HFF-Myc (cell line): ENCODE data around the gene LAMTOR4.
"Not testable (repeated sequence)": the region's sequence is repeated elsewhere in the genome, so short reads cannot be mapped to it uniquely, and the experiment has no call there.

ENCODE experiments used
- DNase-seq: peaks from one replicate; pipeline ENCODE4 v3.0.0-alpha.2; 2011; ENCODE audit warnings: low read depth; ENCODE audit errors: extremely low read depth
- H3K4me3 ChIP-seq: replicated peaks from 2 replicates; pipeline ENCODE4 v1.5.1; 2011; ENCODE audit warnings: low read depth, mild to moderate bottlenecking, control low read depth, low read length
- TF ChIP-seq, protein P1 (sequence below): IDR thresholded peaks from 2 replicates; pipeline ENCODE4 v1.5.1; 2012; ENCODE audit warnings: mild to moderate bottlenecking, low read depth, low read length, control low read depth; ENCODE audit errors: missing control alignments

Gene LAMTOR4

DNA sequence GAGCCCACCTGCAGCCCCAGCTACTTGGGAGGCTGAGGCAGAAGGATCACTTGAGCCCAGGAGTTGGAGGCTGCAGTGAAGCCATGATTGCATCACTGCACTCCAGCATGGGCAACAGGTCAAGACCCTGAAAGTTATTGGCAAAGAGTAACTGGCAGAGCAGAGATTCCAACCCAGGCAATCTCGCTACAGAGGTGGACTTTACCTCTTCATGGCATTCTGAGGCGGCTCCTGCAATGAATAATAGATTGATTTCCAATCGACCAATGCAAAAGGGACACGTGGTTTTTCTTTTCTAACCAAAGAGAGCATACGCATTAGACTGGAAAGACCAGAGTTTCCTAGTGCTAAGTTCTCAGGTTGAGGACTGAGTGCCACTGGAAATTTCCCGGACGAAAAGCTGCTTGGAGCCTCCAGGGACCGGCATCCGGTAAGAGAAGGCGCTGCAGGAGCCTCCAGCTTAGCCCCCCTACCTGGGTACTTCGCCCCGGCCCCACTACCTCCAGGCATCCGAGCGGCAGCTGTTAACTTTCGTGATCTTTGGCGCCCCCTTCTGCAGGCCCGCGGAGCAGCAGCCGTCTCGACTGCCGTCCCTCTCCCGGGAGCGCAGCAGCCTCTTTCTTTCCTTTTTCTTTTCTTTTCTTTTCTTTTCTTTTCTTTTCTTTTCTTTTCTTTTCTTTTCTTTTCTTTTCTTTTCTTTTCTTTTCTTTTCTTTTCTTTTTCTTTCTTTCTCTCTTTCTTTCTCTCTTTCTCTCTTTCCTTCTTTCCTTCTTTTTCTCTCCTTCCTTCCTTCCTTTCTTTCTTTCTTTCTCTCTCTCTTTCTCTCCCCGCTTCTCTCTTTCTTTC, 17.9 kb upstream of the LAMTOR4 start:
- H3K4me3 ChIP-seq = no peak overlapping the region
- TF ChIP-seq, protein P1, sequence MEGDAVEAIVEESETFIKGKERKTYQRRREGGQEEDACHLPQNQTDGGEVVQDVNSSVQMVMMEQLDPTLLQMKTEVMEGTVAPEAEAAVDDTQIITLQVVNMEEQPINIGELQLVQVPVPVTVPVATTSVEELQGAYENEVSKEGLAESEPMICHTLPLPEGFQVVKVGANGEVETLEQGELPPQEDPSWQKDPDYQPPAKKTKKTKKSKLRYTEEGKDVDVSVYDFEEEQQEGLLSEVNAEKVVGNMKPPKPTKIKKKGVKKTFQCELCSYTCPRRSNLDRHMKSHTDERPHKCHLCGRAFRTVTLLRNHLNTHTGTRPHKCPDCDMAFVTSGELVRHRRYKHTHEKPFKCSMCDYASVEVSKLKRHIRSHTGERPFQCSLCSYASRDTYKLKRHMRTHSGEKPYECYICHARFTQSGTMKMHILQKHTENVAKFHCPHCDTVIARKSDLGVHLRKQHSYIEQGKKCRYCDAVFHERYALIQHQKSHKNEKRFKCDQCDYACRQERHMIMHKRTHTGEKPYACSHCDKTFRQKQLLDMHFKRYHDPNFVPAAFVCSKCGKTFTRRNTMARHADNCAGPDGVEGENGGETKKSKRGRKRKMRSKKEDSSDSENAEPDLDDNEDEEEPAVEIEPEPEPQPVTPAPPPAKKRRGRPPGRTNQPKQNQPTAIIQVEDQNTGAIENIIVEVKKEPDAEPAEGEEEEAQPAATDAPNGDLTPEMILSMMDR = peak; percentile 57
- no peak for DNase-seq

DNA sequence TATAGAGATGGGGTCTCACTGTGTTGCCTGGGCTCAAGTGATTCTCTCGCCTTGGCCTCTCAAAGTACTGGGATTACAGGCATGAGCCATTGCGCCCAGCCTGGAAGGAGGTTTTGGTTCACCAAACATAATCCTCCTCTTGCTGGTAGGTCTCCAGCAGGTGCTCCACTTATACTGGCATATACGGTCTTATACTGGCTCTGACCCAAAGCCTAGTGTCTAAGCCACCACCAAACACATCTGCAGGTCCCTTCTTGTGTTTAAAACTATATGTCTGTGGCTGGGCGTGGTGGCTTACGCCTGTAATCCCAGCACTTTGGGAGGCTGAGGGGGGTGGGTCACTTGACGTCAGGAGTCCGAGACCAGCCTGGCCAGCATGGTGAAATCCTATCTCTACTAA, 16.6 kb upstream of the LAMTOR4 start:
- TF ChIP-seq, protein P1 = no peak
- DNase-seq = no peak
- no peak overlapping the region for H3K4me3 ChIP-seq

DNA sequence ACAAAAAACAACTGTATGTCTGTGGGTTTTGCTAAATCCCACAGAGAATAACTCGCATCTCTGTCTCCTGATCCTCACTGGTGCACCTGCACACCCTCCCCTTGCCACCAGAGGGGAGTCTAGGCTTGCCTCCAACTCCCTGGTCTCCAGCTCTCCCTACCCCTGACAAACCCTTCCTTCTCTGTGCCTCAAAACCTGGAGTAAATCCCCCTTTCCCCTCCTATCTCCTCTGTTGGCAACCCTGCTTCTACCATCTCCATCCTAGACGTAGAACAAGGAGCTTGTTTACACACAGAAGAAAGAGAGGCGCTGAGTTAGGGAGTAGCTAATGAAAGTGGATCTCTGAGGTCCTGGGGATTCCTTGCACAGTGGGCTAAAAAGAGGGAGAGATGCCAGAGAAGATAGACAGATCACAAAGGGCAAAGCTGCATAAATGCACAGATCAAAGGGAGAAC, 16.0 kb upstream of the LAMTOR4 start:
- H3K4me3 ChIP-seq = no peak overlapping the region
- TF ChIP-seq, protein P1 = peak; percentile 93
- DNase-seq = peak; percentile 40

DNA sequence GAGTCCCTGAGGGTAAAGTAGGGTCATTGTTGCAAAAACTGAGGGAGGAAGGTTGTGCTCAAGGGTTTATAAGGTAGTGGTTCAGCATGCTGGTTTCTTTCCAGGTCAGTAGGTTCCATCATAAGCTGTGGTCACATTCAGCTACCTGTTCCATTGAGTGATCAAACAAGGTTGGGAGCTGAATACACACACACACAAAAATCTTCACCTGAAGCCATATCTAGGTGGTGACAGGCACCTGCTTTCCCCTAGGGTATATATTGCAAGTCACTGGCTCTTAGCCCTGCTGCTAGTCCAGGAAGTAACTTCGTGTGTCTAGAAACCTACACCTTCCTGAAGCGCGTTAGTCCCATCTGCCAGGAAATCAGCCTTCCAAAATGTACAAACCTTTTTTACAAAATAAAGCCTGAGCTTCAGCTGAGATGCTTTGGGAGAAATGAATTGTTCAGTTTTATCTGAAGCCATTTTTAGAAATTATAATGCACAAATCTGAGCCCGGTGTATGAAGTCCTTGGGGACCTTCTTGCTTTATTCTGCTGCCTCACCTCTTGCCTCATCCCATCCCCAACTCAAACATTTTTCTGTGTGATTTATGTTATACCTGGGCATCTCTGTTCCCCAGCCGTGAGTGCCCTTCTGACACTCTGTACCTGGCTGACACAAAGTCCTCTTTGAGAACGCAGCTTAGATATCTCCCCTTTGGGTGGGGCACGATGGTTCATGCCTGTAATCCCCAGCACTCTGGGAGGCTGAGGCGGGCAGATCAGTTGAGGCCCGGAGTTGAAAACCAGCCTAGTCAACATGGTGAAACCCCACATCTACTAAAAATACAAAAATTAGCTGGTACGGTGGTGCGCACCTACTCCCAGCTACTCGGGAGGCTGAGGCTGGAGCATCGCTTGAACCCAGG, 10.6 kb upstream of the LAMTOR4 start:
- TF ChIP-seq, protein P1 = no peak
- no peak overlapping the region for H3K4me3 ChIP-seq
- DNase-seq = no peak

DNA sequence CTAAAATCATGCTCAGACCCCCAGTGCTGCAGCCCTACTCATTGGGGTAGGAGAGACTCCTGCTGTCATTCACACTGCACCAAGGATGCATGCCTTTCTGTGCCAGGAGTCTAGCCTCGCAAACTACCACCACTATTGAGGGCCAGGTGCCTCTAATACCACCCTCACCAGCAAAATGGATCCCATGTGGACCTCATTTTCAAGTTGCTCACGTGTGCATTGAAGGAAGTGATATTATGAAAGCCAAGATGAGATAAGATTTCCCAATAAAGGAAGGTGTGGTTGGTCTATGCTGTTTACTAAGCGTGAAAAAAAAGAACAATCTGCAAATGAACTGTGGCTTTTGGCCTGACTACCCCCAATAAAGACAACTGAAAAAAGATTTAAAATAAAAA, 7.2 kb upstream of the LAMTOR4 start:
- DNase-seq = no peak
- TF ChIP-seq, protein P1 = no peak
- no peak overlapping the region for H3K4me3 ChIP-seq

DNA sequence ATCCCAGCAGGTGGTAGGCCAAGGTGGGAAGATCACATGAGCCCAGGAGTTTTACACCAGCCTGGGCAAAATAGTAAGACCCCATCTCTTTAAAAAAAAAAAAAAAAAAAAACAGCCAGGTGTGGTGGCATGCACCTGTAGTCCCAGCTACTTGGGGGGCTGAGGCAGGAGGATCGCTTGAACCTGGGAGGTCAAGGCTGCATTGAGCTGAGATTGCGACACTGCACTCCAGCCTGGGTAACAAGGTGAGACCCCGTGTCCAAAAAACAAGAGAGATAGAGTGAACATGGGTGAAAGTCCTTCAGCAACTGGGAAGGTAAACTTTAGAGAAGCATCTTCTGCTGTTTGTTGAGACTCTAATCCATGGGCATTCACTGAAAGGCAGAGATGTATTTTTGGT, 6.3 kb upstream of the LAMTOR4 start:
- H3K4me3 ChIP-seq = no peak overlapping the region
- TF ChIP-seq, protein P1 = no peak
- DNase-seq = no peak

DNA sequence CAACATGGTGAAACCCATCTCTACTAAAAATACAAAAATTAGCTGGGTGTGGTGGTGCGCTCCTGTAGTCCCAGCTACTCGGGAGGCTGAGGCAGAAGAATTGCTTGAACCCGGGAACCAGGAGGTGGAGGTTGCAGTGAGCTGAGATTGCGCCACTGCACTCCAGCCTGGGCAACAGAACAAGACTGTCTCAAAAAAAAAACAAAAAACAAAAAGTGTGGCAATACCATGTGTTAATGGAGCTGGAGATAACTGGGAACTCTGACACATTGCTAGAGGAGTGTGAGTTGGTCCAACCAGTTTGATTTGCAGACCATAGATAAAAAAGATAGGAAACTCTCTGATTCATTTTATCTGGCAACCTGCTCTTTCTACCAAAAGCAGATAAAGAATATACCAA, 2.4 kb upstream of the LAMTOR4 start:
- H3K4me3 ChIP-seq, DNase-seq: not testable (repeated sequence)
